AG08396 (cell line): ENCODE results near the gene EGFR.
"Not testable (repeated sequence)": the region's sequence is repeated elsewhere in the genome, so short reads cannot be mapped to it uniquely, and the experiment has no call there.

Experiments
- DNase-seq: peaks from one replicate; pipeline ENCODE4 v3.0.0; 2012; ENCODE audit warnings: low spot score, mixed read lengths

EGFR gene

GRCh38 chr7:55013851-55014250, 5.0 kb upstream of the EGFR start:
- no peak for DNase-seq

- no peak for DNase-seq
Observed at GRCh38 chr7:55016061-55016745, 2.6 kb upstream of the EGFR start.

GRCh38 chr7:55016746-55017090, 2.1 kb upstream of the EGFR start:
- no peak for DNase-seq

- no peak for DNase-seq
Observed at GRCh38 chr7:55017841-55018240, 976 bp upstream of the EGFR start.

- peak; percentile 75 for DNase-seq
Observed at GRCh38 chr7:55019191-55019690, 424 bp downstream of the EGFR start.

GRCh38 chr7:55019691-55020465, 1.1 kb downstream of the EGFR start:
- peak; percentile 58 for DNase-seq

GRCh38 chr7:55020466-55020871, 1.7 kb downstream of the EGFR start:
- DNase-seq = no peak

- DNase-seq = no peak
Observed at GRCh38 chr7:55021053-55021452, 2.2 kb downstream of the EGFR start.

GRCh38 chr7:55022002-55022985, 3.5 kb downstream of the EGFR start:
- DNase-seq = peak; percentile 40

GRCh38 chr7:55023841-55024505, 5.2 kb downstream of the EGFR start:
- no peak for DNase-seq

- DNase-seq = no peak
Observed at GRCh38 chr7:55024776-55025175, 6.0 kb downstream of the EGFR start.

- no peak for DNase-seq
Observed at GRCh38 chr7:55026086-55026790, 7.4 kb downstream of the EGFR start.

GRCh38 chr7:55026867-55027490, 8.2 kb downstream of the EGFR start:
- peak; percentile 47 for DNase-seq

GRCh38 chr7:55028011-55028410, 9.2 kb downstream of the EGFR start:
- DNase-seq = no peak

GRCh38 chr7:55030314-55030713, 11.5 kb downstream of the EGFR start:
- DNase-seq = no peak

- no peak for DNase-seq
Observed at GRCh38 chr7:55031075-55031474, 12.3 kb downstream of the EGFR start.

- no peak for DNase-seq
Observed at GRCh38 chr7:55032069-55032699, 13.4 kb downstream of the EGFR start.

GRCh38 chr7:55033236-55033846, 14.5 kb downstream of the EGFR start:
- no peak for DNase-seq

- DNase-seq = no peak
Observed at GRCh38 chr7:55034776-55035175, 16.0 kb downstream of the EGFR start.

GRCh38 chr7:55035410-55035809, 16.6 kb downstream of the EGFR start:
- not testable (repeated sequence) for DNase-seq
